ENCODE measurements around the gene APOC3.

The APOC3 gene

GRCh38 chr11:116865696-116866095 lies 36.0 kb downstream of the APOC3 start:
- no peak for DNase-seq (ENCODE audit: low read depth)
- TF ChIP-seq CTCF (IDR thresholded peaks at IDR 0.05; ENCODE audit: insufficient read depth, low read depth, low read length, missing control alignments): no peak
- H3K4me3 ChIP-seq (ENCODE audit: low read depth, low read length): no peak overlapping the region

- TF ChIP-seq CTCF (IDR thresholded peaks at IDR 0.05; ENCODE audit: insufficient read depth, low read depth, low read length, missing control alignments): no peak
- no peak for DNase-seq (ENCODE audit: low read depth)
- no peak overlapping the region for H3K4me3 ChIP-seq (ENCODE audit: low read depth, low read length)
Measured at GRCh38 chr11:116866804-116867455, 37.2 kb downstream of the APOC3 start.

GRCh38 chr11:116867619-116868018 lies 37.9 kb downstream of the APOC3 start:
- no peak for TF ChIP-seq CTCF (IDR thresholded peaks at IDR 0.05; ENCODE audit: insufficient read depth, low read depth, low read length, missing control alignments)
- no peak overlapping the region for H3K4me3 ChIP-seq (ENCODE audit: low read depth, low read length)
- no peak for DNase-seq (ENCODE audit: low read depth)

GRCh38 chr11:116868066-116868465 lies 38.4 kb downstream of the APOC3 start:
- H3K4me3 ChIP-seq (ENCODE audit: low read depth, low read length): no peak overlapping the region
- DNase-seq (ENCODE audit: low read depth): no peak
- no peak for TF ChIP-seq CTCF (IDR thresholded peaks at IDR 0.05; ENCODE audit: insufficient read depth, low read depth, low read length, missing control alignments)

GRCh38 chr11:116869610-116870009 lies 39.9 kb downstream of the APOC3 start:
- no peak for DNase-seq (ENCODE audit: low read depth)
- no peak for TF ChIP-seq CTCF (IDR thresholded peaks at IDR 0.05; ENCODE audit: insufficient read depth, low read depth, low read length, missing control alignments)
- H3K4me3 ChIP-seq (ENCODE audit: low read depth, low read length): no peak overlapping the region

- H3K4me3 ChIP-seq (ENCODE audit: low read depth, low read length): no peak overlapping the region
- no peak for TF ChIP-seq CTCF (IDR thresholded peaks at IDR 0.05; ENCODE audit: insufficient read depth, low read depth, low read length, missing control alignments)
- no peak for DNase-seq (ENCODE audit: low read depth)
Measured at GRCh38 chr11:116870054-116870453, 40.3 kb downstream of the APOC3 start.

GRCh38 chr11:116871248-116871647 lies 41.5 kb downstream of the APOC3 start:
- H3K4me3 ChIP-seq (ENCODE audit: low read depth, low read length): no peak overlapping the region
- no peak for TF ChIP-seq CTCF (IDR thresholded peaks at IDR 0.05; ENCODE audit: insufficient read depth, low read depth, low read length, missing control alignments)
- no peak for DNase-seq (ENCODE audit: low read depth)

Data from GM12865 (cell line).